ENCODE measurements around the gene CSRP1. TPM values are rescaled to one million over a fixed set of nuclear protein-coding genes. Genes with fewer than 3 reads are reported as not detected.

CSRP1 gene
- total and polyA plus RNA-seq, 9 of the 15 experiments (the other 6 are each of a cell fraction or from before 2014, with no cell fraction given) = 6.8 to 39.4 (median 23.7) TPM

DNA sequence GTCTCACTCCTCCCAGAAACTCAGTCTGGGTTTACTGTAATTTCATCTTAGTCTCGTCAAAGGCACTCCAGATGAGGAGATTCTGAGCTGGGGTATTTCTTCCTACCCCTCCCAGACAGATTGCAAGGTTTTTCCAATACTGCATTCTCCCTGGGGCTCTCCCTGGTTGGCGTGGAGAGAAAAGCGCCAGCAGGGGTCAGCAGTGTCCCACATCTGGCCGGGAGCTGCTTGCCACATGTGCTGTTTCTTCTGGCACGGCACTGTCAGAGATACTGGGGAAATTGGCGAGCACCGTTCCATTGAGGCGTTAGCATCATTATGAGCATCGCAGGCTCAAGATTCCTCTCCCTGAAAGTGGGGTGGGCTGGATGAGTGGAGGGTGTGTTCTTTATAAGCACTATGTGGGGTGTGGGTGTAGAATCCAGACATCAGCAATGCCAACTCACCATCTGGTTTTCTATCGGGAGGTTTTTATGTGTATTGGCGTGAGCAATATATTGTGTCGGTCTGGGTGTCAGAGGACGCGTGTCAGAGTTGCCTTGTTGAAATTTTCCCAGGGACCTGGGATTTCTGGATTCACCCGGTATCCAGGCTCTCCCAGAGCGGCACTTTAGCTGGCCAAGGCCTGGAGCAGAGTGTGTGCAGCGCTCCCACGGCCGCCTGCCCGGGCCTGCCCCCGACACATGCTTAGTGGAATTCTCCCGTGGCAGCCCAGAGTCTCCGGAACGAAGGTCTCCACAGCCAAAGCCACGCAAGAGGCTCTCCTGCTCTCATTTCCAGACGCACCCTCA, 24.0 kb upstream of the CSRP1 start (continued):
- TF ChIP-seq ZKSCAN8 (CRISPR knock-in tag; IDR thresholded peaks at IDR 0.05) = no peak
- TF ChIP-seq SFPQ (IDR thresholded peaks at IDR 0.05; ENCODE audit: low read depth, low read length) = no peak
- 0 out of 2 replicates have a peak, but pooled peaks have one; percentile 27 for TF ChIP-seq NBN (IDR thresholded peaks at IDR 0.05; ENCODE audit: low read depth)
- TF ChIP-seq EHMT2 (IDR thresholded peaks at IDR 0.05) = no peak
- no peak for TF ChIP-seq ZNF395 (CRISPR knock-in tag; IDR thresholded peaks at IDR 0.05)
- TF ChIP-seq, protein P1, sequence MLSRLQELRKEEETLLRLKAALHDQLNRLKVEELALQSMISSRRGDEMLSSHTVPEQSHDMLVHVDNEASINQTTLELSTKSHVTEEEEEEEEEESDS (CRISPR knock-in tag; IDR thresholded peaks at IDR 0.05) = no peak
- no peak for TF ChIP-seq ZNF57 (CRISPR knock-in tag; IDR thresholded peaks at IDR 0.05)
- TF ChIP-seq ZNF384 (IDR thresholded peaks at IDR 0.05; ENCODE audit: low read depth, low read length) = no peak
- TF ChIP-seq, protein P2, sequence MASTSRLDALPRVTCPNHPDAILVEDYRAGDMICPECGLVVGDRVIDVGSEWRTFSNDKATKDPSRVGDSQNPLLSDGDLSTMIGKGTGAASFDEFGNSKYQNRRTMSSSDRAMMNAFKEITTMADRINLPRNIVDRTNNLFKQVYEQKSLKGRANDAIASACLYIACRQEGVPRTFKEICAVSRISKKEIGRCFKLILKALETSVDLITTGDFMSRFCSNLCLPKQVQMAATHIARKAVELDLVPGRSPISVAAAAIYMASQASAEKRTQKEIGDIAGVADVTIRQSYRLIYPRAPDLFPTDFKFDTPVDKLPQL (IDR thresholded peaks at IDR 0.05; ENCODE audit: extremely low read depth, insufficient read length) = no peak
- no peak for TF ChIP-seq NR4A1 (CRISPR knock-in tag; IDR thresholded peaks at IDR 0.05)
- no peak for TF ChIP-seq NR4A1 (tag; IDR thresholded peaks at IDR 0.05)
- TF ChIP-seq TARDBP (IDR thresholded peaks at IDR 0.05) = no peak
- TF ChIP-seq ZNF507 (tag; conservative IDR thresholded peaks at IDR 0.05) = no peak
- TF ChIP-seq SMAD4 (CRISPR knock-in tag; conservative IDR thresholded peaks at IDR 0.05) = no peak
- TF ChIP-seq NCOA2 (IDR thresholded peaks at IDR 0.05; ENCODE audit: partially characterized antibody in 2 of 2) = no peak
- TF ChIP-seq ETS2 (tag; IDR thresholded peaks at IDR 0.05; ENCODE audit: borderline replicate concordance, poor library complexity, severe bottlenecking) = no peak
- TF ChIP-seq TCF7 (IDR thresholded peaks at IDR 0.05; ENCODE audit: borderline replicate concordance) = no peak
- no peak for TF ChIP-seq LARP7 (IDR thresholded peaks at IDR 0.05)
- TF ChIP-seq CSDE1 (IDR thresholded peaks at IDR 0.05) = no peak
- TF ChIP-seq ADNP (tag; IDR thresholded peaks at IDR 0.05) = no peak
- TF ChIP-seq CHD1 (IDR thresholded peaks at IDR 0.05; ENCODE audit: low read length) = no peak
- TF ChIP-seq ZBTB5 (IDR thresholded peaks at IDR 0.05) = no peak
- TF ChIP-seq EP400 (IDR thresholded peaks at IDR 0.05) = no peak
